Stimulated activated CD8-positive, alpha-beta memory T cell treated with anti-CD3 and anti-CD28 coated beads, Interleukin-7, amount 100 ng/mL, for 24 hours (primary cell): ENCODE data around the gene OVAAL.
"Not testable (repeated sequence)": the region's sequence is repeated elsewhere in the genome, so short reads cannot be mapped to it uniquely, and the experiment has no call there.

ENCODE experiments used
- DNase-seq: peaks from one replicate; pipeline ENCODE4 v3.0.0-alpha.2; 2020; ENCODE audit warnings: low read depth

The OVAAL gene

DNA sequence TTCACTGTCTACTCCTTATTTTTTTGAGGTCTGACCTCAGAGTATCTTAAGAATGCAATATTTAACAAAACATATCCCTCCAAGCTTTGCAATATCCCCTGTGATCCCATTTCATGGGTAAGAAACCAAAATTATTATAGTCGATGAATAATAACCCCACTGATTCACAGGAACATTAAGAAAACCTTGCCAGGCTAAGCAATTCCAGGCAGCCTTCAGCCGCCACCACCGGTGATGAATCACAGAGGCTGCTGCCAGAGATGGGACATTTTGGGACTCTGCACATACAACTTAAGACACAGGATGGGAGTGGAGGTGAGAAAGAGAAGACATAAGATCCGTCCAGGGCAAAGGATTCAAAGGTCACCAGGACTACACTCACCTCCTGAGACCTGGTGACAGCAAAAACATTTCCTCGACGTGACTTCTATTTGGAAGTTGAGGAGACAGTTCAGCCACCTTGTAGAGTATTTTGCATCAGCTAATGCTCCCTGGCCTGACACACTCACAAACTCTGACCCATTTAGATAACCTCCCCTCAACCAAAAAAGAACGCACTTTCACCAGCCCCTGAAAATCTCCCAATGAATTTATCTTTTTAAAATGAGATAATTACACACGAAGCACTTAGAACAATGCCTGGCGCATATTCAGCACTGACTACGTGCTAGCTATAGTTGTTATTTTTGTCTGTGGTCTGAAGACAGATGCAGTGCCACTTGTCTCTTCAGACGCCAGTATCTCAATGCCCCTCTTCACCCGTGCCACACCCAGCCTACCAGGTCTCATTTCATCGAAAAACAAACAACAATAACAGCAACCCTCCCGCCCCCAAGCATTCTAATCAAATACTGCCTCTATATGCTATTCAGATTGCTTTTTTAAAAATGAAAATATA is 17.8 kb upstream of the OVAAL start:
- DNase-seq, result no peak

DNA sequence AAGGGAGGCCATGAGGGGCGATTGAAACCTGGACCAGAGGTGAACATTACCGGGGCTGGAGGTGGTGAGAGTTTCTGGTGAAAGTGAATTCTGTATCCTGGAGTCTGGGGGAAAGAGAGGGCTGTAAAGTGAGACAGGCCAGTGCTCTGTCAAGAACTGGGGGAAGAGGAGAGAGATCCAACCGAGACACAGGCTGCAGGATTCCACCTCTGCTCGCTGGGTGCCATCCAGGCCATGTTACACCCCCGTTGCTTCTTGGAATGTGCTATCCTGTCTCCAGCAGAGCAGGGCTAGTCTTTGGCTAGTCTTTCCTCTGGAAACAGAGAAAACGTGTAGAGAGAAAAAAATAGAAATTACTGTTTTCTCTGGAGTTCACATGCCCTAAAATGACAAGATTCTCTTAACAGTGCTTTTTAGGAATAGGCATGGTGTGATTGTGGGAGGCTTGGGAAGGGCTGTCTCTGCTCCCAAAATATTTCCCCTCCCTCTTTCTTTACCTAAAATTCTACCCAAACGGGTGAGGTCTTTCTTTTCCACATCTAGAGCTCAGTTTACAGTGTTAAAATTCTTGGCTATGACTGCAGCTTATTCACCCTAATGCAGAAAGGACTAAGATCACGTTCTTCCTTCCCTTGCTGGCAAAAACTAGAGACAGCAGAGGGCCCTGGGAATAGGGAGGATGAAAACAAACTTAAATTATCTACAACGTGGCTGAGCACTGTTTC is 16.5 kb upstream of the OVAAL start:
- no peak for DNase-seq

DNA sequence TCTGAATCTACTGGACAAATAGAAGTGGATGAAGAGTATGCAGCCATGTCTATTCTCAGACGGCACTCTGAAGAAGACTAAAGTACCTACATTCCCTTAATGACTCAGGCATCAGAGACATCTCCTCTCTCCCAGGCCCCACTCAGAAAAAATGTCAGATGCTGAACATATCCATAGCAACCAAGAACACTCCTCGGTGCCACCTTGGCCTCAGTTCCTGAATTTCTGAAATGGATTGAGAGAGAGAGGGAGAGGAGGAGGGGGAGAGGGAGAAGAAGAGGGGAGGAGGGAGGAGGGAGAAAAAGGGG is 16.0 kb upstream of the OVAAL start:
- no peak for DNase-seq

DNA sequence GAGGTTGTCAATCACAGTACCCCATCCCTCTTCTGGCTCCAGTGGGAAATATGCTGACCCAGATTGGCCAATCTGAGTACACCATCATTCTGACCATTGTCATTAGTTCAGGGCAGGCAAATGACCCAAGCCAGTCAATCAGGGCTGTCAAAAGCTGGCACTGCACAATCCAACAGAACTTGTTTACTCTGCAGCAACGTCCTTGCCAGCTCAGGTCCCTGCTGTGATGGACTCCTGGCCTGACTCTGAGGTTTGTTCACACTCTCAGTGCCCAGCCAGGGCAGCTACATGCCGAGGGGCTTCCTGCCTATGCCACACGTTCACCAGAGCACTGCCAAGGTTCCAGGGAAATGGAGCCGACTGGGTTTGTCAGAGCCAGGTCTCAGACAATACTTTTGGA is 14.7 kb upstream of the OVAAL start:
- no peak for DNase-seq

DNA sequence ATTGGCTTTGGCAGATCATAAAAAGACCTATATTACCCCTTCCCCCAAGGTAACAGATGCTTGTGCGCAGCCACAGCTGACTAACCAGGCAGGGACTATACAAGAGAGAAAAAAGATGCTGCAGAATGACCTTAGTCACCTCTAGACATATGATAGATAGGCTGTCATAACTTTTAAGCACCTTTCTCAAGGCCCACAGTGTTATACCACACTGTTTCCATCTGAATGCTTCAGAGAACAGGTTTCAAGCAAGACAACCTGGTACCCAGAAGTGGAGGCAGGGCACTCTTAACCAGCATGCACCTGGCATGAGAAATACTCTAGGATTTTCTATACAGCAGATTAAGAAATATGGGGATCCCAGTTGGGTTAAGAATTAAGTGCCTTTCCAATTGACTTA is 12.8 kb upstream of the OVAAL start:
- no peak for DNase-seq

DNA sequence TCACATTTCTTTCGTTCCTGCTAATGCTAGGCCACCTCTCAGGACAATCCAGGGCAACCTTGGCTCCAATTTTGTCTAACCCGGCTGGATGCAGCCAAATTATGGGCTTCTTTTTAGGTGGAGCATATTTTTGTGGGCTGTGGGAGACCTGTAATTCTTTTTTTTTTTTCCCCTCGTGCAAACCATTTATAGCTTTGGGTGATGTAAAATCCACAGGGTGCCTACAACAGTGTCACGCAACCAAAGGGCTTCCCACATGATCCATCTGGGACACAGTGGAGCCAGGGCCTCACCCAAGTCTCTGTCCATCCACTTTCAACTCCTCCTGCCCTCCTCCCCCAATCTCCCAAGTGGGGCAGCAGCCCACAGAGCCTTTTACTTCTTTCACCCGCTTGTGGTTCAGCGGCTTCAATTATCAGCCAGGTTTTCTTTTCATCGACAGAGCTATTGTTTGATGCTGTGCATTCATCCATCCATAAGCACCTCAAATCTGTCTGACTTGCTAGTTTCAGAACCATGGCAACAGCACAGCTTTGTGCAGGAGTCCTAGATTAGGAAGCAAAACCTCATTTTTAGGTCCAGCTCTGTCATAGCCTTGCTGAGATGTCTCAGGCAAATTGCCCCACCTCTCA is 10.0 kb upstream of the OVAAL start:
- no peak for DNase-seq

DNA sequence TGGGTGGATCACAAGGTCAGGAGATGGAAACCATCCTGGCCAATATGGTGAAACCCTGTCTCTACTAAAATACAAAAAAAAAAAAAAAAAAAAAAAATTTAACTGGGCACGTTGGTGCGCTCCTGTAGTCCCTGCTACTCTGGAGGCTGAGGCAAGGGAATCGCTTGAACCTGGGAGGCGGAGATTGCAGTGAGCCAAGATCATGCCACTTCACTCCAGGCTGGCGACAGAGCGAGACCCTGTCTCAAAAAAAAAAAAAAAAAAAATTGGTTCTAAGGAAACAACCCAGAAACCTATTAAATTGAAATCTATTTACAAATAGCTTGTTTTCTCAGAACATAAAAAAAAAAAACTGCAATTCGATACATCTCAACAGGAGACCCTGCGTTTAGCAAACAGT is 9.0 kb upstream of the OVAAL start:
- not testable (repeated sequence) for DNase-seq

DNA sequence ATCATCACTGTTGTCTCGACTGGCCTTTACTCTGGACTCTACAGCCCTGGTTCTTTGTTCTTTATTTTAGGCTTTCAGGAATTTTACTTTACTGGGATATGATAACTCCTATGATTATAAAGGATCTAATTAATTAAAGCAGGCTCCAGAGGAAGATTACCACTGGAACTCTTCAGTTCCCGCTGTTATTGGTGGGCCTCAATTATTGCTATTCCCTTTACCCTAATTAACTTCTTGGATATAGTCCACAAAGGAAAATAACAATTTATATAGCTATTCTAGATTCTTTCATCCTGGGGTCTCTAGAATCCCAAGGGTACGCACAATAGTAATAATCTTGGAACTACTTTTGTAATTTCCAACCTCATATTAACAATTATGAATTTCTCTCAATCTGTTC is 8.5 kb upstream of the OVAAL start:
- no peak for DNase-seq

DNA sequence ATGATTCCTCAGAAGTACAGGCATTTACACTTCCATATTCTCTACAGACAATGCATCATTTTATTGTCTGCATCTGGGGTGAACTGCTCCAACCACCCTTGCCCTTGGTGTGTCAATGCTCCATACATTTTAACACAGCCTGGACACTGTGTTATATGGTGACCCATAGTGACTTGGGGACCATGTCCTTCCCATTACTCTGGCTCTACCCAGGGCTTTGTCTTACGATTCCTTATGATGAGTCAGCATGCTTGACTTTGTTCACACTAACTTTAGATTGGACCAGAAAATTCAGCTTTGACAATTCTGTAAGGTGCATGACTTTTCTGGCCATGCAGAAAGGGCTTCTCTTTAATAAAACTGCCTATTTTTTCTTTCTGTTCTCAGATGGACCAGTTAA is 6.8 kb upstream of the OVAAL start:
- no peak for DNase-seq

DNA sequence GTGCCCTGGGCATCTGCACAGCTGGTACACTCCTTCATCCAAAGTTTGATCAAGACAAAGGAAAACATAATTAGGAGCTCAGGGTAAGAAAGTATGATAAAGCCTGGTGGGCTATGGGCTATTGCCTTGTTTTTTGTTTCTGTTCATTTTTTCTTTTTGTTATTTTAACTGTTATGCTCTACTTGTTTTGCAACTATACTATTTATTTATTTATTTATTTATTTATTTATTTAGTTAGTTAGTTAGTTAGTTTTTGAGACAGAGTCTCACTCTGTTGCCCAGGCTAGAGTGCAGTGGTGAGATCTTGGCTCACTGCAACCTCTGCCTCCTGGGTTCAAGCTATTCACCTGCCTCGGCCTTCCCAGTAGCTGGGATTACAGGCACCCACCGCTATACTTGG is 5.7 kb upstream of the OVAAL start:
- DNase-seq, result not testable (repeated sequence)

DNA sequence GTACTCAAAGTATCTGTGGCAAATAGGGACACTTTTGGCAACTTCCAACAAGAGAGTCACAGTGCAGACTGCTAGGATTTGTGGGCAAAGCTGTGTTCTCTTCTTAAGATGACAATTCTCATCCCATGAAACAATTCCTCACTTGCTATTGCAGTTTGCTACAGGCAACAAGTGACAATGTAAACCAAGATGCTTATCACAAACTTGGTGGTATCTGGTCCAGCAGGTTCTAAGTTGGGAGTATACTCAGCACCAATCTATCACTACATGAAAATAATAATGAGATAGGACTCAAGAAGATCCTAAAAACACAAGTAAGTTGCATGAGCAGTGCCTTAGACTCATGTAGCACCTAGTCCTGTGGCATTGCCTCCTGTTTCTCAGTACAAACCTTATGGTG is 3.4 kb upstream of the OVAAL start:
- no peak for DNase-seq

DNA sequence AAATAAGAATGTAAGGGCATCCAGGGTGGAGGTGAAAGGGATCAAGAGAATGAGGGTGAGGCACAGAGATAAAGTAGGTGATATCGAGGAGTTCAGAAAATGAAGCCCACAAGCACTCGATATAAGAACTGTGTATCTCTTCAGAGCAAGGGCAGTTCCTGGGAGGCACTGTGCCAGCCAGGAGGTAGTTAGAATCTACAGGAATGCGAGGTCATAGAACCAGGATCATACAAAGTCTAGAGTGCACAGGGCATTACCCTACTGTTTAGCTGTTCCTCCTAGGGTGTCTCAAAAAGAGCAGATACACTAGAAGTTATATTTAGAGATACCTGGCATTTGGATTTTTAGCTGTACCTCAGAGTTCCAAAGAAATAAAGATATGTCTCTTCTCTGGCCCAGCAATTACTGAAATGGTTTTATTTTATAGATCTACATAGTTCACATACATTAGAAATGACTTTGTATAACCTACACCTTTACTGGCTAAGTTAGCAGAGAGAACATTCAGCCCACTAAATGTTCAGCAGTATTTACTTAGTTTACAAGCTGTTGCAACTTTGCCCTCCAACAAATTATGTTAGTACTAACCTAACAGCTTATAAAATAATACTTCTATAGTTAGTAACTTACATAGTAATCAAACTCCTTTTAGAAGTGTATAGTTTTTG is 1.6 kb downstream of the OVAAL start:
- DNase-seq, result no peak

DNA sequence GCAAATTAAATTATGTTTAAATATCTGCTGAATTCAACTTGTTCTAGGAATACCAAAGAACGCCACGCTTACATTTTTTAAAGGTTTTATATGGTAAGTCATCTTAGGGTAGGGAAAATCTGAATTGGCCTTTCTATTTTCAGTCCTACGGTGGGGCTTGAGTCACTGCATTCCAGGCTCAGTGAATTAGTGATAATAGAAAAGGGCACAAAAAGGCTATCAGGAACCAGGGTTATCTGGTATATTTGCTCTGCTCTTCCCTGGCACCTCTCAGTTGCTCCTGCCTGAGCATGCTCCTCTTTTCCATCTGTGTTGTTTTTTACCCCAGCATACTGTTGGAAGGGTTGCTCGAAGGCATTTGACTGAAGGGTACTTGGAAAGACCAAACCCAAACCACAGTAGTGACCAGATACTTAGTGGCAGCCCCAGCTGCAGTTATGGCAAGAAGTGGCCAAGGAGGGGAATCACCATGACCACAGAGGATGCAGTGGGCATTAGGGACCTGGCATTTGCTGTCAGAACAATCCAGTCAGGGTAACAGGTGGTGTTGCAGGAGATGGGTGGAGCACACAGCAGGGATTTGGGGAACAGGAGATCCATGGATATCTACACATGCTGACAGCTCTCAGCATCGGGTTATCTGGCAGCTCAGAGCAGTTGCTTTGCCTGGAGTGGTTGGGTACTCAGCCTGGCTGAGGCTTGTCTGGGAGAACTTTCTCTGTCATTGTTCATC is 2.3 kb downstream of the OVAAL start:
- DNase-seq, result no peak

DNA sequence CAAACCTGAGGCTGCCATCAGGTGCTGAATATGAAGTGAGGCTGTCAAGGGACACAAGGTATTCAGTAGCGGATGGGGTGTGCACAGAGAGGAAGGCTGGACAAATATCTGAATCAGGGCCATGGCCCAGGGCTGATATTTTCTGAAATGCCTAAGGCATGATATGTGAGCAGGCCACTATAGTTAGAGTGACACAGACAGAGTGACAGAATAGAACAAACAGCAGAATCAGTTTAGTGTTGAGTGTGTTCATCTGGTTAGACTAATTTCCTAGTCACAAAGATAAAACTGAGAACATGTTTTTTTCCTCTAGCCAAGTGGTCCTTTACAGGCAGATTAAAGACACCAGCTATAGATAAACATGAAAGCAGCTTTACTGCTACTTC is 3.9 kb downstream of the OVAAL start:
- no peak for DNase-seq

DNA sequence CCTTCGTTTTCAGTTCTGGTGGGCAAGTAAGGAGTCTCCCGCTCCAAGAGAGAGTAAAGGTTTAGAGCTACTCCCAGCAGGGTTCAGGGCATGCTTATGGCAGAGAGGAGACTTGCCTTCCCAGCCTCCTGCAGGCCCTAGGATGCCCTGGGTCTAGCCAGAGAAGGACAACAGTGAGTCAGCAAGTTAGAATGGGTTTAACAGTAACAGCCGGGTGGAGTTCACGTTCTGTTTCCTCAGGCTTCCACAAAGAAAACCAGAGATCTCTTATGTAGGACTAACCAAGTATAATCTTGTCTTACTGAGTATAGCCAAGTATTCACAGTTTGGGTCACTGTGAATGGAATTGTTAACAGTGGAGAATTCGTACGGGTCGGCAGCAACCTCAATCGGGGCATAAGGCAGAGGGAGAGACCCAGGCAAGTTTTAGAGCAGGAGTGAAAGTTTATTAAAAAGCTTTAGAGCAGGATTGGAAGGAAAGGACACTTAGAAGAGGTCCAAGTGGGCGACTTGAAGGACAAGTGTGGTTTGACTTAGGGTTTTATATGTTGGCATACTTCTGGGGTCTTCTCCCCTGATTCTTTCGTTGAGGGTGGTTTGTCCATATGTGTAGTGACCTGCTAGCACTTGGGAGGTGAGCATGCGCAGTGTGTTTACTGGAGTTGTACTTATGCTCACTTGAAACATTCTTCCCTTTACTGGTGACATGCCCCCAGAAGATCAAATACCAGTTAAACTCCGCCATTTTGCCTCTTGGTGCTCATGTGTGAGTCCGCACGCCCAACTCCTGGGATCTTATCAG is 4.5 kb downstream of the OVAAL start:
- DNase-seq, result no peak

DNA sequence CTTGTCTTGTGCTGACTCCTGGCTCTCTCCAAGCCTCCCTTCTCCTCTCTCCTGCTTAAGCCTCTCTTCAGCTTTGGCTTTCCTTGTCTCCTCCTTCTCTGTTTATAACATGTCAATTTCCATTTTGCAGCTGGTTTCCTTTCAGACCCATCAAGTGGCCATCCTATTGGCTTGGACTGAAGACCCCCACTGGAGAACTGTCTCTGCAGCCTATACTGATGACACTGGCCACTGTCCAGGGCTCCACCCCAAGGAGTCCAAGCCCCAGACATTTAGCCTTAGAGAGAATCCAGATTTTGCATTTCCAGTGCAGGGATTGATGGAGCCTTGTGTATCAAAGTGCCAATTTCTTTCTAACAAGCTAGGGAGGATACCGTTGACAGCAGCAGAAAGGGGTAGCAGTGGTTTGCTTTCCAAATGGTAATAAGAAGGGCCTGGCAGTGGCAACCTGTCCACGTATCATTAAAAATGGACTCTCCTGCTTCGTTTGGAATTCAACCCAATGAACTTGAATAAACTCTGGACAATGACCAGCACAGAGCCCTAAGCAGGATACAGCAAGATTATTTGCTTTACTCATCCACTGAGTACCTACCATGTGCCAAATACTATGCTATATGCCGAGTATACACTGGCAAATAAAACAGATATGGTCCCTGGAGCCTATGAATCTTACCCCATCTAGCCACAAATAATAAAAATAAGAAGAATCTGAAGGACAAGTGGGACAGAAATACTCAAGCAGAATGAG is 6.5 kb downstream of the OVAAL start:
- DNase-seq, result no peak

DNA sequence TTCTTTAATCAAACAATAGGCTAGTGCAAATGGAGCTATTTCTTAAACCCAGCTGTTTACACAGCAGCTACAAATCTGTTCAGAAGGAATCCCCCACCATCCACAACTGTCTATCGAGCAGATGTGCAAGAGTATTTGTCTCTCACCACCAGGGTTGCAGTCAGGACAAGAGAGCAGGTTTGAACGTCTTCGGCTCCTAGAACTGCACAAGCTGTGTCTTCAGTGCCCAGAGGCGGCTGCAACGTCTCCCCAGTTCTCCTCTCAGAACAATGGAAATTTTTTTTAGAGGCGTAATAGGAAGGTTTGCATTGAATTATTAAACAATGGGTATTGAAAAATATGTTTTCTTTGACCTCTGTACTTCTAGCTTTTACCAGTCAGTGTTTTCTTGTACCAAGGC is 7.3 kb downstream of the OVAAL start:
- no peak for DNase-seq

DNA sequence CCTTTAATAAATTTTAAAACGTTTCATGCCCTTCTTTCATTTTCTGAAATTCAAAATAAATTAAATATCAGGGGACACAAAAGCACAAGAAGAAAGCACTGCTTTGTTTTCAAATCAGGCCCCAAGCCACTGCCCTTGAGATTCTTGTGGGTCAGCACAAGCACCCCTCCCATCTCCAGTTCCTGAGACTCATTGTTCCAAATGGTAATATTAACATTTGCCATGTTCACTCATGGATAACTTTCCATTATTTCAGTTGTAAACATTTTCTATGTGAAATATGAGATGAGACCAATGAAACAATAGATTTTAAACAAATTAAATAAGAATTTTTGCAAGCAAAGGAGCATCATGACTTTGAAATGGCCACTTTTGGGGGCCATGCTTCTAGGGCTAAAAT is 7.7 kb downstream of the OVAAL start:
- no peak for DNase-seq

DNA sequence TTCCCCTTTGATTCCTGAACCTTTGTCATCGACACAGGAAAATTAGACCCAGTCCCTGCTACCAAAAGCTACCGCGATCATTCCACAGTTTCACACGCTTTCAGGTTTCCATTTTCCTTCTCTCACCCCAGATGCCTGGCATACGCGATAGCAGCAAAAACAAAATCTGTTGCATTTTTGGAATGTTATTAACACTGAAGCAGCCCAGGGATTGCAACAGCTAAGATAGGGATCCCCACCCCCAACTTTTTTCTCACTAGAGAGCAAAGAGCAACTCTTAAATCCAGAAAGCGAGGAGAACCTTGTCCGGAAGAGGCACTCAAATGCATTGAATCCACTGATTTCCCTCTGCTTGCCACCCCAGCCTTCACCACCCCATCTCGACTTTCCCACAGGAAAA is 8.9 kb downstream of the OVAAL start:
- no peak for DNase-seq

DNA sequence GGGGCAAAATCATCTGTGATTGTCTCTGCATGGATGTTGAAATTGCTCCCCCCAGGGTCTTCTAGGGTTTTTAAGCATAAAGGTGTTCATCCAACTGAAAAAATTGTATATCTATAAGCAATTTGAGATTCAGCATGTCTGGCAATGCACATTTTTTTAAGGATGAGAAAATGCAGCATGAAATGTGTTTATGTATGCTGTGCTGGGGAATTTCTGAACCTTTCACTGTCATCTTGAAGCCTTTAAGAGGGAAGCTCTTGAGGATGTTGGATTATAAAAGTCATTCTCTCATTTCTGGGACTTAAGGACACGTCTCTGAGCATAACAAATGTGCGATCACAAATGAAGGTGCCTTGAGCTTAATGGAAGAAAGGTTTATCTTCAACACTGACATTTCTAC is 9.4 kb downstream of the OVAAL start:
- DNase-seq, result no peak
